ENCODE data around the gene EVA1C.

- TF ChIP-seq, protein P1, sequence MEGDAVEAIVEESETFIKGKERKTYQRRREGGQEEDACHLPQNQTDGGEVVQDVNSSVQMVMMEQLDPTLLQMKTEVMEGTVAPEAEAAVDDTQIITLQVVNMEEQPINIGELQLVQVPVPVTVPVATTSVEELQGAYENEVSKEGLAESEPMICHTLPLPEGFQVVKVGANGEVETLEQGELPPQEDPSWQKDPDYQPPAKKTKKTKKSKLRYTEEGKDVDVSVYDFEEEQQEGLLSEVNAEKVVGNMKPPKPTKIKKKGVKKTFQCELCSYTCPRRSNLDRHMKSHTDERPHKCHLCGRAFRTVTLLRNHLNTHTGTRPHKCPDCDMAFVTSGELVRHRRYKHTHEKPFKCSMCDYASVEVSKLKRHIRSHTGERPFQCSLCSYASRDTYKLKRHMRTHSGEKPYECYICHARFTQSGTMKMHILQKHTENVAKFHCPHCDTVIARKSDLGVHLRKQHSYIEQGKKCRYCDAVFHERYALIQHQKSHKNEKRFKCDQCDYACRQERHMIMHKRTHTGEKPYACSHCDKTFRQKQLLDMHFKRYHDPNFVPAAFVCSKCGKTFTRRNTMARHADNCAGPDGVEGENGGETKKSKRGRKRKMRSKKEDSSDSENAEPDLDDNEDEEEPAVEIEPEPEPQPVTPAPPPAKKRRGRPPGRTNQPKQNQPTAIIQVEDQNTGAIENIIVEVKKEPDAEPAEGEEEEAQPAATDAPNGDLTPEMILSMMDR (IDR thresholded peaks at IDR 0.05), result no peak
- no peak for TF ChIP-seq POLR2A (IDR thresholded peaks at IDR 0.05)
These were observed 136.5 kb downstream of the EVA1C start for GRCh38 chr21:32548978-32549377.

Data from ovary (tissue), 3 donors.